ENCODE results near the gene PITPNB. TPM values are rescaled to one million over a fixed set of nuclear protein-coding genes. Genes with fewer than 3 reads are reported as not detected.

Gene PITPNB
- total RNA-seq, 1 experiment from 2014 or later = 16.2 TPM

DNA sequence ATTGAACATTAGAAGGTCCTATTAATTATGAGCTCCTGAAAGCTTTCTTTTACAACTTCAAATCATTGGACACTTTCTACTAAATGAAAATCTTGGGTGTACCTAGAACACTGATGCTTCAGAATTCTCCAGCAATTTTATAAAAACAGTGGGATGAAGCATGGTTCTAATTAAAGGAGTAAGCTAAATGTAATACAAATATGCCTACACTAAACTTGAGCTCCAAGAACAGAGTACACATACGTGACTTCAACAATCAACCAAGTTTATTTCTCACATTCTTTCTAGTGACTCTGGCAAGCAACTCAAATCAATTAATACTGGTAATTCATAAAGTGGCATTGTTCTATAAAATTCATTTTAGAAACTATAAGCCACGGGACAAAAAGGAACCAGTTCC, 55.5 kb downstream of the PITPNB start:
- no peak for DNase-seq (ENCODE audit: extremely low read depth, low read depth)

DNA sequence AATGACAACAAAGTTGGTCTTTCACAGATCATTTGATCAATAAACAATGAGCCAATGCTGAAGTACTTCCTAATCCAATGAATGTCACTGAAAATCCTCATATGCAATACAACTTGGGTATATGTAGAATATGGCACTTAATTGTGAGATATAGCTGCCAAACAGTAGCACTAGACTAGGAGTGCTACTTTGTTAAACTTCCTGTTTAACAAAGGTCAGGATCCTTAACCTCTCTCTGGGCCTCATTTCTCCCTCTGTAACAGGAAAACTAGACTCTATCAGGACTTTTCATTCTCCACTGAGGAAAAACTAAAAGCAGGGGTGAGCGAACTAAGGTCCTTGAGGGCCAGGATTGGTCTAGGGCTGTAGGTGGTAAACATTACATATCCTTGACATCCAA, 56.1 kb downstream of the PITPNB start:
- DNase-seq (ENCODE audit: extremely low read depth, low read depth) = no peak

DNA sequence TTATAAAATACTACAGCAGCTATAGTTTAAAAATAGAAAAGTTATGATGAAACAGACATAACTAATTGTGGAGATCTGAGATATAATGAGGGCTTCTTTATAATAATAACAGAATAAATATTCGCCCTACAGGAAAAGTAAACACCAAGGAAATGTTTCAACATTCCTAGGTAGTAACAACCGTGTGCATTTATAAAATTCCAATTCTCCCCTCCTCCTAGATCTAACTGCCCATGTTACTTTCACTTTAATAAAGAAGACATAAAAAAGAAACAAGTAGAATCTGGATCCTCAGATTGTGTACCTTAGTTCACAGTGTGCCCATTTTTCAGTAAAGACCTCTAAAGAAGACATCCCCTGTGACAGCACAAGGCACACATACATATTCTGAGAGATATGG, 59.7 kb downstream of the PITPNB start:
- no peak for DNase-seq (ENCODE audit: extremely low read depth, low read depth)

DNA sequence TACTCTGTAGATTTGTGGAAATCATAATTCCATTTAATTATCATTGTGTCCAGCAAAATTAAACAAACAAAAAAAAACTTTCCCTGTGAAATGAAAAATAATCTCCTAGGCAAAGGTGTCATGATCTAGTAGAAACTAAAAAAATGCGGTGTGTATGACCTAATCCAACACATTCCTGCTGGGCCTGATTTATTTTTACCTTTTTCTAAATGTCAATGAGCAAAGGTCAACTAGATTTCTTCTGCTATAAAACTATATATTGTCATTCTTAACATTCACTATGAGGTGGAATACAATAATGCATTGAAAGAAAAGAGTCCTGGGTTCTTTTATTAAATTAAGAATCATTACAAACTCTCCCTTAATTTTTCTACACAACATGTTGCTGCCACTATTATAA, 60.4 kb downstream of the PITPNB start:
- DNase-seq (ENCODE audit: extremely low read depth, low read depth) = no peak

DNA sequence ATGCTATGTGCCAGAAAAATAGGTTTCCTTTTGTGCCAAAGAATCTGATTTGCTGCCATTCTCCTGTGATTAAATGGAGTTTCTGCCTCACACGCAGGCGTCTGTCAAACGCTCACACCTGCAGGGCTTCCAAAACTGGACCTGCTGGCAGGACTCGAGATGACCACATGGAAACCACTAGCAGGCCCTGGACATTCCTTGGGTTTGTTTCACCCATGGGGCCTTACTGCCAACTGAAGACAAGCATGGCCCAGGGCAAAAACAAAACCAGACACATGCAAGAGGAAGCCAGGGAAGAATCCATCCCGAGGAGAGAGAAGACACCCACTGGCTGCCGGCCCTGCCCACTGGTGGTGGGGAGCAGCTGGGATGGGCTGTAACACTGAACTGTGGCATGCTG, 61.6 kb downstream of the PITPNB start:
- no peak for DNase-seq (ENCODE audit: extremely low read depth, low read depth)

DNA sequence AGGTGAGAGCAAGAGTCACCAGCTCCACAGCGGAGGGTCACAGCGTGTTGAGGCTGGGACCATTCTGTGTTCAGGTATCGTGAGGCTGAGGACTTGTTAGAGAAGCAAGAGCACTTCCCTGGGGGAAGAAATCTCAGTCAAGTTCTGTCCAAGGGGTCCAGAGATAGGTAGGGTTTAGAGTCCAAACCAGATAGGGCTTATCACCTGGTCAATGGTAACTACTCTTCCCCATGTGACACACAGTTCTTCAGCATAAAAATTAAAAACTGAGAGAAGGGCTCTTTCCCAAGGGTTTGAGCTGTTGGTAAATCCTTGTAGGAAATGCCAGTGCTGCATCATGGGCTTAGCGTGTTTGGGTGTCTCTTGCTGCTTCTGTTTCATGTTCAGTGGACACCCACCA, 62.7 kb downstream of the PITPNB start:
- DNase-seq (ENCODE audit: extremely low read depth, low read depth) = no peak

DNA sequence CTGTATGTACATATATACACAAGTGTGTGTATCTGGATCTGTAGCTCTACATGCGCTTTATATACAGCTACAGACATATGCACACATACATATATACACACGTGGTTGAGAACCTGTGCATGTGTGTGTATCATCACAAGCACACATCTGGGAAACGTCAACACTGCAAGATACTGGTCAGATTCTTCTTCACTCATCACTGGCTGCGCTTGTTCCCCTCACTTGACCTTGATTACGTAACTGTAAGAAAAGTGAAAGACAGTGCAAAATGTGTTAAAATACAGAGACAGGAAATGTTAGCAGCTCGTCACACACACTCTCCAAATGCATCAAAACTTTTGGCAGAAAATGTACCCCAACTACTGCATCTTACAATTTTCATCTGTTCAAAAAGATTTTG, 65.6 kb downstream of the PITPNB start:
- no peak for DNase-seq (ENCODE audit: extremely low read depth, low read depth)

DNA sequence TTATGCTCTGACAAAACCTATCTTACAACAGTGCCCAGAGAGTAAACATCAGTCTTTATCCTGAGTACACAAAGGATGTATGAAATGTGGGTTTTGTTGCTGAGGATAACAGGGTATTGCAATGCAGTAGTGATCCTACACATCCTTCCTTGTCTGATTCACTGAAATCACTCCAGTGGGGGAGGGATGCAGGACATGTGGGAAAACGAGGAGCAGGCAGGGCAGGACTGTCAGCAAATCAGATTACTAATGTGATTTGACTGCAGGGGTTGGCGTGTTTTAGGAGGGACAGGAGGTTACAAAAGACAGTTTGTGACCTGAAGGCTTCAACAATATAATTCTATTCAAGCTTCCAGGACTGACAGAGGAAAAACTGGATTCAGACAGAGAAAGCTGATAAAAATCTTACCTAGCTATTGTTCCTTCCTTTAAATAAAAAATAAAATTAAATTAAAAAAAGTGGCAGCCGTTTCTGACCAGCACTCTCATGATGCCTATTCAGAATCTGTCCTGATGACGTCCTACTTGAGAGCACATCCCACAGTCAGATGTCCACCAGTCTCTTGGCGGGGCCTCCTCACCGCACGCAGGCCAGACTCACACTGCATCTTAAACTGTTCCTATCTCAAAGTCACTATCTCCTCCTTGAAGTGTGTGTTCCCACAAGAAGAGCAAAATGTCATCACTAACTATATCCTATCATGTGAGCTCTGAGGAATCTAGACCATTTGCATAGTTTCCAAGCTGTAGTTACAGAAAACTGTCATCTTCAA, 66.9 kb downstream of the PITPNB start:
- no peak for DNase-seq (ENCODE audit: extremely low read depth, low read depth)

DNA sequence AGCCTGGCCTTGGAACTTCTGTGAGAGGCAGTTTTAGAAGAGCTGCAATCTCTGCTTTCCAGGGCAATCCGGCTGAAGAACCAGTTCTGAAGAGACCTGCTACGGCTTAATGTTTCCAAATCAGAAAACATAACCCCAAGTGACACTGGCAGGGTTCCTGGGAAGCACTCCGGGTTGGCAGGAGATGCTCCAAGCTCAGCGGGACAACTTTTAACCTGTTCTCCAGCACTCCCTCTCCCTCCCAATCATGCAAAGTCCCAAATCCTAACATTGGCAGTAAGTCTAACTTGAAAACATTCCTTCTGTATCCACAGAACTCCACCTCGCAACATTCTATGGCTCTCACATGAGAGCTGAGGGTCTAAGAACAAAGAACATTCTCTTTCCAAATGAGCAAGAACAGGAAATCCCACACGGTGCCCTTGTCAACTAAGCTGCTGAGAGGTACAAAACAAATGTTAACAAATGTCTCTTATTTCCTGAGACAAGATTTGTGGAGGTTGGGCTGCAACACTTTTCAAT, 69.0 kb downstream of the PITPNB start:
- DNase-seq (ENCODE audit: extremely low read depth, low read depth) = no peak

DNA sequence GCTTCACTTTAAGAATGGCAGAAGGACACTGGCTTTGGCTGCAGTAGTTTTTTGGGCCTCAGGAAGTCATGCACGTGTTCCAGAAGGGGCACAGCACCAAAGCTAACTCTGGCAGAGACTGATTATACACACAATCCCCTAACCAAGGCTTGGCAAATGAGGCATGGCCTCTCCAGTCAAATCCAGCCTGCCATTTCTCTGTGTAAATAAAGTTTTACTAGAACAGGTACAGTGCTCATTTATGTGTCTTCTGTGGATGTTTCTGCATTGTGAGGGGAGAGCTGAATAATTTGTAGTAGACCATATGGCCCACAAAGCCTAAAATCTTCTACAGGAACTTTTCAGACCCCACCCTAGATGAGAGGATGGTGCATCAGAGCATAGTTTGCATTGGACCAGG, 71.1 kb downstream of the PITPNB start:
- DNase-seq (ENCODE audit: extremely low read depth, low read depth) = no peak

DNA sequence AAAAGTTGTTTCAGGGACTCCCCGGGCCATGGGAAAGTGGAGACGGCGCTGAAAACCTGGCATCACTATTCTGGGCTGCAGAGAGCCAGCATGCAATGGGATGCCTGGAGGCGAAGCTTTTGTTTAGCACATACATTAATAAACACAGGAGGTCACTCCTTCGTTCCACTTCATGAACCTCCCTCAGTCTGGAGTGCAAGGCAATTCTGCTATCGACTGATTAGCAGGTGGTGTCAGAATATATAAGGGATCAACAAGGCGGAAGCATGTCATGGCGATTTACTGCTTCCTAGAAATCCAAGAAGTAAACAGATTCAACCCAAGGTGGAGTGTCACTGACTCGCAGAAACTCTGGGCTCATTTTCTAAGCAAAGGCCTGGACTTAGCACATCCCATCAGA, 72.1 kb downstream of the PITPNB start:
- no peak for DNase-seq (ENCODE audit: extremely low read depth, low read depth)

DNA sequence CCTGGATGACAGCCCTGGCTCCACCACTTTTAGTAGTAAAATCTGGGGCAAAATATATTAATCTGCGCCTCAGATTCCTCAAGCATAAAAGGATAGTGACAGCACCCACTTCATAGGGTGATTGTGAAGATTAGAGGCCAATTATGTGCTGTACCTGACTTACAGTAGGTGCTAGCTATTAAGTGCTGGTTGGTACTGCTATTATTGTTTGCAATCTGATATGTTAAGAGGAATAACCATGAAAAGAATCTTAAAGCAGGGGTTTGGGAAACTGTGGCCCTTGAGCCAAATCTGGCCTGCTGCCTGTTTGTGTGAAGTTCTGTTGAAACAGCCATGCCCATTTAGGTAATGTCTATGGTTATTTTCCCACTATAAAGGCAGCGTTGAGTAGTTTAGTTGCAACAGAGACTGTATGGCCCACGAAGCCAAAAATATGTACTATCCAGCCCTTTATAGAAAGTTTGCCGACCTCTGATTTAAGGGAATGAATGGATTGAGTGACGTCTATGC, 72.8 kb downstream of the PITPNB start:
- DNase-seq (ENCODE audit: extremely low read depth, low read depth) = no peak

DNA sequence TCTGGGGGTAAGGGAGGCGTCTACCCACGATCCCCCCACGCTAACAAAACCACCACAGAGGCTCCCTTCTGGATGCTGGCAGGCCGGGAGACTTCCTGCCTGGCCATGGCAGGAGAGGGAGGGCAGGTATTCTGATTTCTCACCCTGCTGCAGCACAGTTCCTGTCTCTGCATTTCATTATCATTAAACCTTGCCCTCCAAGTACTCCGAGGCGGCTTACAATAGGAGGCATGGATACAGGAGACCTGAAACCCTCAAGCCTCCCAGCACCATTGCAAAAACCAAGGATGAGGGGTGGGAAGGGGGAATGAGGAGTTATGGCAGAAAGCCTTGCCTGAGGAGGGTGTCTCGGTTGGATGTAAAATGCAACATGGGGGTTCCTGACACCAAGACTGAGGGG, 73.4 kb downstream of the PITPNB start:
- DNase-seq (ENCODE audit: extremely low read depth, low read depth) = no peak

DNA sequence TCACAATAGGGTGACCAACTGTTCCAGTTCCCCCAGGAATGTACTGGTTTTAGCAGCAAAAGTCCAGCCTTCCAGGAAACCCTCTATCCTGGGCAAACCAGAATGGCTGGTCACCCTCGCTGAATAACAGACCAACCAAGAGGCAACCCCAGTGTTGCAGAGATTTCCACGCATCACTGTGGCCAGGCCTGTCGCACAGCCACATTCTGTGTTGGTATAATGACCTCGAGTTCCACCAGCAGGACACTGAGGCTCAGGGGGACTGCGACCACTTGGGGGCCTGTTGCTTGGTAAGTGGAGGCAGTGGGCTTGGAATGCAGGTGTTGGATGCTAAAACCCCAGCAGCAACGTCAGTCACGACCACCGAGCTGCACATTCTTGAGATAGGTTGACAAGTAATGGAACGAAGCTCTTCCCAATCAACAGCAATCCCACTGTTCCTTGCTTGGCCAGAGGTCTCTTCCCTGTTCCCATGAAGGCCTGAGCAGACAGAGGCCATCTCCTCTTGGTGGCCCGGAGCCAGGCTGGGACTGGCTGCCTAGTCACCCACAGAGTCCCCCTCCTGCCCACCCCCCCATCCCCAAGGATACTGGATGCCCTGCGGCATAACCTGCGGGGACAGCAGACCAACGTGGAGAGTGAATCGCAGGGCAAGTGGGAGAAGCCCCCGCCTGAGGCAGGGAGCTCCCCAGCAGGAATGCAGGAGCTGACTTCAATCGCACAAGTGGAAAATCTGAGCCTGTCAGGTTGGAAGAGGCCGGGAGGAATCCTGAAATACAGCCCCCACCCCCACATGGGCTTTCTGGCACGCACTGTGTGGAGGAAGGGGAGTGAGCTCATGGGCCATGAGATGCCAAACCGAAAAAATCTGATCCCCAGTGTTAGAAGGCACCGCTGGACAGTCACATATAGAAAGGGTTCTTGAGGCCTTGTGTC, 74.1 kb downstream of the PITPNB start:
- DNase-seq (ENCODE audit: extremely low read depth, low read depth) = no peak

DNA sequence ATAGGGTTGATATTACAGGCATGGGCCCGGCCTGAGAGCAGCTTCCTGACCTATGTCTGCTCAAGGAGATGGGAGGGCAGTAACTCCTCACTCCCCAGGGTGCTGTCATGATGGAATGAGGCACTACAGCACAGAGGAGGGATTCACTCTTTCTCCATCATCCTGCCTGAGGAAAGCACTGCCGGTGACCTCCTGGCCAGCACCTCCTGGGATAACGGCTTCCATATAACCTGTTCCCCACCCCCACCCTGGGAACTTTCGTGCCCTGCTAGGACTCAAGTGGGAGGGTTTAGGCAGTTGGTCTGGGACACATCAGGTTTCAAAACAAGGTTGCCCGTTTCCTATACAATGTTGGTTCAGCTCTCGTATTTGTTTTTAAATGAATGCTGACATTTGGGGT, 74.8 kb downstream of the PITPNB start:
- DNase-seq (ENCODE audit: extremely low read depth, low read depth) = no peak

DNA sequence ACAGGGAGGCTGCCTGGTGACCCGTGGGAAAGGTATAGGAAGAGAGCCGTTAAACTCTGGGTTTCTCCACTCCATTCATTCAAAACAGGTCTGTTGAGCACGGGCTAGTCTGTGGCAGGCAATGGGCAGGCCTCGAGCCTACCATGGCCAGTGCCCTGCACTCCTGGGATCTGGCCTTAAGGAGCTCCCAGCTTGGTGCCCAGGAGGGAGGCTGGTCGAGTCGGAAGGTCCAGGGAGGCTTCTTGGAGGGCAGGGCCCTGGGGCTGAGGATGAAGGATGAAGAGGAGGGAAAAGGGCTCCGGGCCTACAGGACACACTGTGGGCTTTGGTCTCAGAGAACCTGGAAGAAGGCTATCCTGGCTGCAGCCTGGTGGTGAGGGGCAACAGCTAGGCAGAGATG, 75.6 kb downstream of the PITPNB start:
- no peak for DNase-seq (ENCODE audit: extremely low read depth, low read depth)

DNA sequence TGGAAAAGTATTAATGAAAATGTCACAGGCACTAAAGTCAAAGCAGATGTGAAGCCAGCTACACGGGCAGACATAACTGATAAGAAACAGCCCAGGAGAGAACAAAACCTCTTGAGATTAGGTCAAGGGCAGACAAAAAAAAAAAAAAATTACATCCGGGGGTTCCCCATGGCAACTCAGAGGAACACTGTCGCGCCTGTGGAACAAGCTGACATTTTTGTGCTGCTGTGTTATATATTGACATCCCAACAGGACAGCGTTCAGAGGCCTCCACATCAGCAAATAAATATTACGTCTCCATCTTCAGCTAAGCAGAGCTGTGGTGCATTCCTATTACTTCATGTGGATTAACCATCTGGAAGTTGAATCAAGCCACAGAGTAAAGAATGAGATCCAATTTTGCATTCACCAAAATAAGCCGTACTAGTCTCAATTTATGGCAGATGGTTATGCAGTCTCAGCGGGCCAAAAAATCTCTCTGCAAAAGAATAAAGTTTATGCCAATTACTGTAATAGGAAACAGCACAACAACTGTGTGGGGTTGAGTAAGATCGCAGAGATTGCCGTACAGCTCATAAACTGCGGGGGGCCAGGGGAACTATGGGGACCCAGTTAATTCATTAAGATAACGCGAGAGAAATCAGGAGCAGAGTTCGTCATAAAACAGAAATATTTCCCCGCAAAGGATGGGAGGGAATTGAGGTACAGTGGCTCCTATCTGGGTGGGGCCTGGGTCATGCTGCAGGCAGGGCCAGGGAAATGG, 76.2 kb downstream of the PITPNB start:
- no peak for DNase-seq (ENCODE audit: extremely low read depth, low read depth)

DNA sequence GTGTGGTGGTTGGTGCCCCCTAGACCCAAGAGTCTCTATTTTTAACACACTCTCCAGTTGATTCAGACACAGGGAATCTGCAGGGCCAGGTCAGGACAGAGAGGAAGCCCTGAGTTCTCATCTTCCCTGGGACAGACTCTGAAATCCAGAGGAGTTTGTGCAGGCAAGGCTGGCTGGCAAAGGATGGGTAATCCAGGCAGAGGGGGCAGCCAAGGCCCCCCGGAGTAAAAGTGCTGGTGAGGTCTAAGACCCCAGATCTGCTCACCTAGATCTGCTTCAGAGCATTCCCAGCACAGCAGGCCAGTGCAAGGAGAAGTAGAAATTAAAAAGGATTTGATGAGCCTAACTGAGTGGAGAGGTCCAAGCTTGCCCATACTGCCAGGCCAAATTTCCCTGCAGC, 76.9 kb downstream of the PITPNB start:
- DNase-seq (ENCODE audit: extremely low read depth, low read depth) = no peak

DNA sequence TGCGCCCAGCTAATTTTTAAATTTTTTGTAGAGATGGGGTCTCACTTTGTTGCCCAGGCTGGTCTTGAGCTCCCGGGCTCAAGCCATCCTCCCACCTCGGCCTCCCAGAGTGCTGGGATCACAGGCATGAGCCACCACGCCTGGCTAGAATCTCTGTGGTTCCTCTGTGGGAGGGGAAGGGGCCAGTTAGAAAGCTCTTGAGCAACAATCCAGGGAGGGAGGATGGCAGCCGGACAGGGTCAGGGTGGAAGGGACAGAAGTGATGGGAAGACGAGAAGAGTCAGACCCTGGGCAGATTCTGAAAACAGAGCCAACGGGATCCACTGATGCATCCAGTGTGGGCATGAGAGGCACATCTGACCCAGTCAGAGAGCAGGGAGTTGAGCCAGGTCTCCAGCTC, 78.6 kb downstream of the PITPNB start:
- no peak for DNase-seq (ENCODE audit: extremely low read depth, low read depth)

DNA sequence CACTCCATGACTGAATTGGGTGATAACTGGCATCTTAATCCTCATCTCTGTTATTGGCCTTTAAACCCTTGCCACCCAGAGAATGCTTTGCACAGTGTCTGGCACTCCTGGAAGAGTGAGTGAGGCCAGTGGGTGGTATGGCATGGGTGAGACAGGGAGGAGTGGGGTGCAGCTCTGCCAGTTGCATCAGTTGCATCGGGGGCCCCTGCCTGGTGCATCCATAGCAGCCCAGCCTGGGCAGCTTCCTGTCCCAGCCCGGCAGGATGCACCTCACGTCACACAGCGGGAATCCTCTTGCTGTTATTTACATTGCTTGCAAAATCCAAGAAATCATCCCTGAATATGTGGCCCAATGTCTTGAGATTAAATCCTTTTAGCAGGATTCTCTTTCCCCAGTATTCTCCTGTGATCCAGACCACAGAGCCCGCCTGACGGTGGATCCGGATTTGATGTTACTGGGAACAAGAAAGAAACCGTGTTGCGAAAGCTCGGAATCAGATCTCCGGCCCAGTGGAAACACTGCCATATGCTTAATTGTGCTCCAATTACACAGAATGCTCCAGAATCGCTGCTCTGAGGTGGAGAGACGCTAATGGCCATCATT, 79.9 kb downstream of the PITPNB start:
- no peak for DNase-seq (ENCODE audit: extremely low read depth, low read depth)

Measured in NCI-H460 (cell line).